ENCODE measurements around the gene PDE3B. TPM values are rescaled to one million over a fixed set of nuclear protein-coding genes. Genes with fewer than 3 reads are reported as not detected.

Gene PDE3B
- total RNA-seq, 6 donors from 2014 or later = 19.3 to 62.7 (median 25.2) TPM

- H3K27ac ChIP-seq = no peak overlapping the region
- WGBS, 2 donors = 42 to 47% methylated on average over 6 of the region's 6 CpGs
- H3K27me3 ChIP-seq = no peaks in the 10 kb centered on the region
- ATAC-seq (ENCODE audit: low FRiP score in 2 of 2) (peak in 1 of 2 donors; percentile 58), DNase-seq (peak in 1 of 2 donors; percentile 31)
- no peaks in the 10 kb centered on the region for H3K9me3 ChIP-seq
- H3K36me3 ChIP-seq = no peaks in the 10 kb centered on the region
- H3K4me3 ChIP-seq = no peak overlapping the region
- H3K4me1 ChIP-seq = peaks cover 8 to 28% (median 13%) of the 10 kb centered on the region in 4 donors
- TF ChIP-seq POLR2A (IDR thresholded peaks at IDR 0.05) (no peak), EP300 (IDR thresholded peaks at IDR 0.05) (no peak)
- TF ChIP-seq, protein P1, sequence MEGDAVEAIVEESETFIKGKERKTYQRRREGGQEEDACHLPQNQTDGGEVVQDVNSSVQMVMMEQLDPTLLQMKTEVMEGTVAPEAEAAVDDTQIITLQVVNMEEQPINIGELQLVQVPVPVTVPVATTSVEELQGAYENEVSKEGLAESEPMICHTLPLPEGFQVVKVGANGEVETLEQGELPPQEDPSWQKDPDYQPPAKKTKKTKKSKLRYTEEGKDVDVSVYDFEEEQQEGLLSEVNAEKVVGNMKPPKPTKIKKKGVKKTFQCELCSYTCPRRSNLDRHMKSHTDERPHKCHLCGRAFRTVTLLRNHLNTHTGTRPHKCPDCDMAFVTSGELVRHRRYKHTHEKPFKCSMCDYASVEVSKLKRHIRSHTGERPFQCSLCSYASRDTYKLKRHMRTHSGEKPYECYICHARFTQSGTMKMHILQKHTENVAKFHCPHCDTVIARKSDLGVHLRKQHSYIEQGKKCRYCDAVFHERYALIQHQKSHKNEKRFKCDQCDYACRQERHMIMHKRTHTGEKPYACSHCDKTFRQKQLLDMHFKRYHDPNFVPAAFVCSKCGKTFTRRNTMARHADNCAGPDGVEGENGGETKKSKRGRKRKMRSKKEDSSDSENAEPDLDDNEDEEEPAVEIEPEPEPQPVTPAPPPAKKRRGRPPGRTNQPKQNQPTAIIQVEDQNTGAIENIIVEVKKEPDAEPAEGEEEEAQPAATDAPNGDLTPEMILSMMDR (IDR thresholded peaks at IDR 0.05) = peak in 4 of 6 experiments; percentile 32 to 56 (median 44)
These were observed 264.7 kb downstream of the PDE3B start for GRCh38 chr11:14908214-14908880.

GRCh38 chr11:14914536-14914935 lies 270.9 kb downstream of the PDE3B start:
- no peaks in the 10 kb centered on the region for H3K4me1 ChIP-seq
- no peaks in the 10 kb centered on the region for H3K9me3 ChIP-seq
- no peaks in the 10 kb centered on the region for H3K36me3 ChIP-seq
- 47 to 57% methylated on average over 3 of the region's 3 CpGs for WGBS, 2 donors
- H3K4me3 ChIP-seq = no peak overlapping the region
- no peaks in the 10 kb centered on the region for H3K27me3 ChIP-seq
- DNase-seq (no peak), ATAC-seq (ENCODE audit: low FRiP score in 2 of 2) (no peak)
- no peak for TF ChIP-seq EP300 (IDR thresholded peaks at IDR 0.05)
- TF ChIP-seq POLR2A (IDR thresholded peaks at IDR 0.05) = no peak
- no peak for TF ChIP-seq POLR2AphosphoS5 (IDR thresholded peaks at IDR 0.05)
- TF ChIP-seq, protein P1 (IDR thresholded peaks at IDR 0.05) = no peak
- no peak overlapping the region for H3K27ac ChIP-seq

DNA sequence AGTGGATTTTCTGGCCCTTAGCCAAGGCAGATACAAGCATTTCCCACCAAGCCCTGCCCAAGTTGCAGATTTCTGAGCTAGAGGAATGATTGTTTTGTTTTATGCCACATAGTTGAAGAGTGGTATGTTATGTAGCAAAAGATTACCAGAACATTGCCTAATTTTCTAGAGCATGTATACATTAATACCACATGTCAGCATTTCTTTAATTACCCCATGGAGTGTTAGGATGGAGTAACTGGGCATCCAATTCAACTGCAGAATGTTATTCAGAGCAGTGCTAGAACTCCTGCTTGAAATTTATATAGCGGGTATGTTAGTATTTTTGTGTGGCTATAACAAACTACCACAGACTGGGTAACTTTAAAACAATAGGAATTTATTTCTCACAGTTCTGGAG lies 272.8 kb downstream of the PDE3B start:
- WGBS, 2 donors = 95 to 97% methylated on average over 1 of the region's 1 CpG

More for the DNA sequence above, 272.8 kb downstream of the PDE3B start:
- no peaks in the 10 kb centered on the region for H3K4me1 ChIP-seq
- TF ChIP-seq, protein P1 (IDR thresholded peaks at IDR 0.05) = no peak
- TF ChIP-seq POLR2AphosphoS5 (IDR thresholded peaks at IDR 0.05) (no peak), POLR2A (IDR thresholded peaks at IDR 0.05) (no peak), EP300 (IDR thresholded peaks at IDR 0.05) (no peak)
- H3K27me3 ChIP-seq = no peaks in the 10 kb centered on the region
- H3K36me3 ChIP-seq = no peaks in the 10 kb centered on the region
- H3K4me3 ChIP-seq = no peak overlapping the region
- ATAC-seq (ENCODE audit: low FRiP score in 2 of 2) (no peak), DNase-seq (no peak)
- no peaks in the 10 kb centered on the region for H3K9me3 ChIP-seq
- H3K27ac ChIP-seq = no peak overlapping the region

Small RNAs within 50 kb of the gene (small RNA-seq; reads per million reads assigned to genes)
- 0 reads per million in 4 donors for gene CALCP

Other genes with a start within 250 kb of the PDE3B start
- gene COPB1, start 144.0 kb upstream of the PDE3B start, total RNA-seq = 100 to 1,000 TPM in 1 of 6 donors, 10 to 100 TPM in 5; 56.2 to 139 (median 84.2) TPM
- gene PSMA1, start 123.4 kb upstream of the PDE3B start, total RNA-seq = 100 to 1,000 TPM in 3 of 6 donors, 10 to 100 TPM in 3; 66.1 to 113 (median 101) TPM
- gene CYP2R1, start 248.4 kb downstream of the PDE3B start, total RNA-seq = 10 to 100 TPM; 11.5 to 49.2 (median 16.5) TPM

All from upper lobe of left lung (tissue), 6 donors.